ENCODE data around the gene PTPRJ. TPM values are rescaled to one million over a fixed set of nuclear protein-coding genes. Genes with fewer than 3 reads are reported as not detected.

The PTPRJ gene
- total and polyA plus RNA-seq, 9 of the 15 experiments (the other 6 are each of a cell fraction or from before 2014, with no cell fraction given), result 0.56 to 10.7 (median 4.8) TPM

DNA sequence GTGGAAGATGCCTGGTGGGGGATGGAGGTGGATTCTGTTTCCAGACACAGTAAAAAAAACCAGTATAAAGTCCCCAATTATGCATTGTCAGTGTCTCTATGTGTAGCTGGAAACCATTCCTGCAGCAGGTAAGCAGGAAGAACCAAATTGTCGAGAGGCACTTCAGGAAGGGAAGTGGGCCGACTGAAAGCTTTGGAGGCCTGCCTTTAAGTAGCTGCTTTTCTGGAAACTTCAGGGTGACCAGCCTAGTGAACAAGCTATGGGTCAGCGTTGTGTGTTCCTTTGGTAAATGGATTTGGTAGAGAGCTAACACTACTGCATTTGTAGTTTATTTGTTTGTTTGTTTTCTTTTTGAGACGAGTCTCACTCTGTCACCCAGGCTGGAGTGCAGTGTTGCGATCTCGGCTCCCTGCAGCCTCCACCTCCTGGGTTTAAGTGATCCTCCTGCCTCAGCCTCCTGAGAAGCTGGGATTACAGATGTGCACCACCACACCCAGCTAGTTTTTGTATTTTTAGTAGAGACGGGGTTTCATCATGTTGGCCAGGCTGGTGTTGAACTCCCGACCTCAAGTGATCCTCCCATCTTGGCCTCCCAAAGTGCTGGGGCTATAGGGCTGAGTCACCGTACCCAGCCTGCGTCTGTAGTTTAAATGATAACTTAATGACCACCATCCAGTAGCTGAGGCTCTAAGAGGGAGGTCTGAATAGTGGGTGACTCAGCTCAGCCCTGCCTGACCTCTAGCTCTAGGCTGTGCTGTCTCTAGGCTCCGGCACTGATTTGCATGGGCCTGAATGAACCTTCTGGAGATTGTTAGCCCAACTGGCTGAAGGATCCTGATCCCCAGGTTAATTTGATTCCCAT lies 12.8 kb downstream of the PTPRJ start (continued):
- peak; percentile 94 for TF ChIP-seq MAFG (tag; conservative IDR thresholded peaks at IDR 0.05)
- TF ChIP-seq BCOR (IDR thresholded peaks at IDR 0.05), result peak; percentile 94
- TF ChIP-seq HNRNPUL1 (IDR thresholded peaks at IDR 0.05; ENCODE audit: low read length), result no peak
- TF ChIP-seq, protein P1, sequence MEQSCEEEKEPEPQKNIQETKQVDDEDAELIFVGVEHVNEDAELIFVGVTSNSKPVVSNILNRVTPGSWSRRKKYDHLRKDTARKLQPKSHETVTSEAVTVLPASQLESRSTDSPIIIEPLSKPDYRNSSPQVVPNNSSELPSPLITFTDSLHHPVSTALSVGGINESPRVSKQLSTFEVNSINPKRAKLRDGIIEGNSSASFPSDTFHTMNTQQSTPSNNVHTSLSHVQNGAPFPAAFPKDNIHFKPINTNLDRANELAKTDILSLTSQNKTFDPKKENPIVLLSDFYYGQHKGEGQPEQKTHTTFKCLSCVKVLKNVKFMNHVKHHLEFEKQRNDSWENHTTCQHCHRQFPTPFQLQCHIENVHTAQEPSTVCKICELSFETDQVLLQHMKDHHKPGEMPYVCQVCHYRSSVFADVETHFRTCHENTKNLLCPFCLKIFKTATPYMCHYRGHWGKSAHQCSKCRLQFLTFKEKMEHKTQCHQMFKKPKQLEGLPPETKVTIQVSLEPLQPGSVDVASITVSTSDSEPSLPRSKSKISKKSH (CRISPR knock-in tag; IDR thresholded peaks at IDR 0.05), result no peak
- peak; percentile 96 for TF ChIP-seq ATF3 (IDR thresholded peaks at IDR 0.05)
- TF ChIP-seq ATF3 (CRISPR knock-in tag; conservative IDR thresholded peaks at IDR 0.05), result peak; percentile 90
- TF ChIP-seq CTBP1 (IDR thresholded peaks at IDR 0.05; ENCODE audit: borderline replicate concordance), result peak; percentile 82
- TF ChIP-seq C11orf30 (IDR thresholded peaks at IDR 0.05; ENCODE audit: low read depth), result peak; percentile 94
- no peak for TF ChIP-seq RBM15 (IDR thresholded peaks at IDR 0.05; ENCODE audit: insufficient read depth, low read length)
- no peak for TF ChIP-seq HMGN3 (IDR thresholded peaks at IDR 0.05; ENCODE audit: borderline replicate concordance, extremely low read depth, insufficient read length, low read depth, low read length)
- TF ChIP-seq ZNF197 (CRISPR knock-in tag; IDR thresholded peaks at IDR 0.05; ENCODE audit: low read depth), result no peak
- peak; percentile 96 for TF ChIP-seq HDAC2 (IDR thresholded peaks at IDR 0.05)
- TF ChIP-seq MTF1 (CRISPR knock-in tag; IDR thresholded peaks at IDR 0.05; ENCODE audit: borderline replicate concordance), result no peak
- no peak for TF ChIP-seq USF2 (CRISPR knock-in tag; IDR thresholded peaks at IDR 0.05)
- peak; percentile 97 for TF ChIP-seq SMARCA5 (IDR thresholded peaks at IDR 0.05)
- TF ChIP-seq CCAR2 (IDR thresholded peaks at IDR 0.05; ENCODE audit: low read depth, low read length), result no peak
- no peak for TF ChIP-seq POLR2H (tag; IDR thresholded peaks at IDR 0.05; ENCODE audit: low read depth)
- TF ChIP-seq PHF21A (IDR thresholded peaks at IDR 0.05; ENCODE audit: borderline replicate concordance, low read depth), result peak; percentile 96
- peak; percentile 79 for TF ChIP-seq TOE1 (IDR thresholded peaks at IDR 0.05; ENCODE audit: borderline replicate concordance)
- no peak for TF ChIP-seq TOE1 (CRISPR knock-in tag; IDR thresholded peaks at IDR 0.05; ENCODE audit: borderline replicate concordance, low read depth)
- TF ChIP-seq PHF20 (IDR thresholded peaks at IDR 0.05; ENCODE audit: partially characterized antibody), result peak; percentile 35
- TF ChIP-seq ZBTB8A (IDR thresholded peaks at IDR 0.05; ENCODE audit: partially characterized antibody), result peak; percentile 47
- TF ChIP-seq ATF4 (CRISPR knock-in tag; IDR thresholded peaks at IDR 0.05), result peak; percentile 72

All from K562 (cell line).